Measurements from ENCODE around the gene LRRC45. TPM values are rescaled to one million over a fixed set of nuclear protein-coding genes. Genes with fewer than 3 reads are reported as not detected.
"Not testable (repeated sequence)": the region's sequence is repeated elsewhere in the genome, so short reads cannot be mapped to it uniquely, and the experiment has no call there.

The LRRC45 gene
- total RNA-seq, 3 donors from 2014 or later: 18.9 to 20.0 (median 19.8) TPM

- Histone ChIP-seq H3K4me1 (ENCODE audit: low read depth) (peaks cover 4% of the 10 kb centered on the region), H3K4me3 (no peak overlapping the region), H3K9me3 (no peaks in the 10 kb centered on the region), H3K36me3 (ENCODE audit: low read depth) (no peaks in the 10 kb centered on the region)
- intact Hi-C loops (cut with DNase I, micrococcal nuclease): no loop called here
- no peak for ATAC-seq
- TF ChIP-seq CTCF (IDR thresholded peaks at IDR 0.05): no peak
- no peak for DNase-seq
Observed at GRCh38 chr17:81980122-81980521, 43.0 kb upstream of the LRRC45 start.

- no peaks in the 10 kb centered on the region for H3K36me3 ChIP-seq (ENCODE audit: low read depth)
- DNase-seq (no peak), ATAC-seq (no peak)
- intact Hi-C loops (cut with DNase I, micrococcal nuclease): no loop called here
- H3K4me3 ChIP-seq: no peak overlapping the region
- H3K4me1 ChIP-seq (ENCODE audit: low read depth): peaks cover 4% of the 10 kb centered on the region
- TF ChIP-seq CTCF (IDR thresholded peaks at IDR 0.05): no peak
- no peaks in the 10 kb centered on the region for H3K9me3 ChIP-seq
Observed at GRCh38 chr17:81980707-81981343, 42.3 kb upstream of the LRRC45 start.

GRCh38 chr17:81981511-81981910 is 41.6 kb upstream of the LRRC45 start:
- H3K4me3 ChIP-seq; H3K9me3 ChIP-seq; ATAC-seq; H3K36me3 ChIP-seq (ENCODE audit: low read depth); DNase-seq; H3K4me1 ChIP-seq (ENCODE audit: low read depth); intact Hi-C loops (cut with DNase I, micrococcal nuclease): not testable (repeated sequence)

GRCh38 chr17:81983011-81983638 is 40.0 kb upstream of the LRRC45 start:
- DNase-seq (no peak), ATAC-seq (peak; percentile 11)
- H3K4me3 ChIP-seq: no peak overlapping the region
- no peaks in the 10 kb centered on the region for H3K9me3 ChIP-seq
- TF ChIP-seq CTCF (IDR thresholded peaks at IDR 0.05): no peak
- intact Hi-C loops (cut with DNase I, micrococcal nuclease): no loop called here
- H3K36me3 ChIP-seq (ENCODE audit: low read depth): no peaks in the 10 kb centered on the region
- peaks cover 4% of the 10 kb centered on the region for H3K4me1 ChIP-seq (ENCODE audit: low read depth)

GRCh38 chr17:81983639-81984373 is 39.3 kb upstream of the LRRC45 start:
- Histone ChIP-seq H3K36me3 (ENCODE audit: low read depth) (no peaks in the 10 kb centered on the region), H3K4me1 (ENCODE audit: low read depth) (peaks cover 4% of the 10 kb centered on the region), H3K4me3 (no peak overlapping the region), H3K9me3 (no peaks in the 10 kb centered on the region)
- DNase-seq: no peak
- TF ChIP-seq CTCF (IDR thresholded peaks at IDR 0.05): no peak
- intact Hi-C loops (cut with DNase I, micrococcal nuclease): no loop called here
- ATAC-seq: no peak

- peaks cover 4% of the 10 kb centered on the region for H3K4me1 ChIP-seq (ENCODE audit: low read depth)
- no peak for DNase-seq
- intact Hi-C loops (cut with DNase I, micrococcal nuclease): no loop called here
- TF ChIP-seq CTCF (IDR thresholded peaks at IDR 0.05): no peak
- no peak for ATAC-seq
- no peak overlapping the region for H3K4me3 ChIP-seq
- H3K9me3 ChIP-seq: no peaks in the 10 kb centered on the region
- H3K36me3 ChIP-seq (ENCODE audit: low read depth): no peaks in the 10 kb centered on the region
Observed at GRCh38 chr17:81984773-81985410, 38.2 kb upstream of the LRRC45 start.
